ENCODE results near the gene CYS1.

DNA sequence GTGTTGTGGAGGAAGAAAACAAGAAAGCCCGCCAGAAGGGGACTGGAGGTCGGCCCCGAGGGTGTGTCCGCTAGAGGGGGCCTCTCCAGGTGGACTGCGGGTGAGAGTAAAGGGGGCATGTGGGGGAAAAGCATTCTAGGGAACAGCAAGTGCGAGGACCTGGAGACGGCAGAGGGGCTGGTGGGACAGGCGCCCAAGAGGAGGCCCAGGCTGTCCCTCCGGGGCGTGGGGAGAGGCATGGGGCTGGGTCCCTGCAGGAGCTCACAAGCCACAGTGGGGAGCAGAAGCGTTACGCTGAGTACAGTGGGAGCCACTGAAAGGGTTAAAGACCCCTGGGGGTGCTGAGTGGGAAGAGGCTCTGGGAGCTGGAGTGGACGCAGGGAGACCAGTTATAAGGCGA is 38.5 kb downstream of the CYS1 start:
- TF ChIP-seq, protein P1, sequence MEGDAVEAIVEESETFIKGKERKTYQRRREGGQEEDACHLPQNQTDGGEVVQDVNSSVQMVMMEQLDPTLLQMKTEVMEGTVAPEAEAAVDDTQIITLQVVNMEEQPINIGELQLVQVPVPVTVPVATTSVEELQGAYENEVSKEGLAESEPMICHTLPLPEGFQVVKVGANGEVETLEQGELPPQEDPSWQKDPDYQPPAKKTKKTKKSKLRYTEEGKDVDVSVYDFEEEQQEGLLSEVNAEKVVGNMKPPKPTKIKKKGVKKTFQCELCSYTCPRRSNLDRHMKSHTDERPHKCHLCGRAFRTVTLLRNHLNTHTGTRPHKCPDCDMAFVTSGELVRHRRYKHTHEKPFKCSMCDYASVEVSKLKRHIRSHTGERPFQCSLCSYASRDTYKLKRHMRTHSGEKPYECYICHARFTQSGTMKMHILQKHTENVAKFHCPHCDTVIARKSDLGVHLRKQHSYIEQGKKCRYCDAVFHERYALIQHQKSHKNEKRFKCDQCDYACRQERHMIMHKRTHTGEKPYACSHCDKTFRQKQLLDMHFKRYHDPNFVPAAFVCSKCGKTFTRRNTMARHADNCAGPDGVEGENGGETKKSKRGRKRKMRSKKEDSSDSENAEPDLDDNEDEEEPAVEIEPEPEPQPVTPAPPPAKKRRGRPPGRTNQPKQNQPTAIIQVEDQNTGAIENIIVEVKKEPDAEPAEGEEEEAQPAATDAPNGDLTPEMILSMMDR (optimal IDR thresholded peaks at IDR 0.05 in 1 of 3, IDR thresholded peaks at IDR 0.05 in 1 of 3, conservative IDR thresholded peaks at IDR 0.05 in 1 of 3; ENCODE audit: extremely low read depth in 1 of 3, insufficient read depth in 2 of 3, low read length in 3 of 3): no peak
- TF ChIP-seq EZH2 (IDR thresholded peaks at IDR 0.05; ENCODE audit: low read length): no peak
